Breast epithelium (tissue), 4 donors: ENCODE results near the gene CCDC12. TPM values are rescaled to one million over a fixed set of nuclear protein-coding genes. Genes with fewer than 3 reads are reported as not detected.
A peak's percentile ranks its signal among the peaks of the same experiment; 100 is the strongest.

Experiments
- DNase-seq, 2 donors: peaks; one replicate each; pipeline ENCODE4 v3.0.0-alpha.2; 2019; ENCODE audit warnings: low spot score in 2 of 2
- H3K27ac ChIP-seq, 2 donors: fragments of 200-600 bp; sonication (generic) in 1 of 2; one replicate each; pipeline ENCODE4 v1.5.1; 2016 to 2019; ENCODE audit warnings: mild to moderate bottlenecking in 1 of 2
- H3K27me3 ChIP-seq, 2 donors: fragments of 200-600 bp; sonication (generic) in 1 of 2; one replicate each; pipeline versions ENCODE4 v1.5.1 to v1.6.0; 2017 to 2019; ENCODE audit warnings: control low read depth in 1 of 2, mild to moderate bottlenecking in 1 of 2
- H3K36me3 ChIP-seq: fragments of 200-600 bp; one replicate; pipeline ENCODE4 v1.5.1; 2019
- H3K4me1 ChIP-seq, 2 donors: fragments of 200-600 bp; sonication (generic); one replicate each; pipeline ENCODE4 v1.5.1; 2016 to 2019; ENCODE audit warnings: control low read depth in 1 of 2
- H3K4me3 ChIP-seq, 3 donors: fragments of 200-600 bp; sonication (generic); 1 replicate in 2 of 3; 2 replicates in 1 of 3; pipeline ENCODE4 v1.5.1; 2016 to 2019; ENCODE audit warnings: mild to moderate bottlenecking in 3 of 3, moderate library complexity in 2 of 3
- H3K9me3 ChIP-seq, 2 donors: fragments of 200-600 bp; sonication (generic) in 1 of 2; one replicate each; pipeline ENCODE4 v1.5.1; 2016 to 2019; ENCODE audit warnings: control low read depth in 1 of 2
- CTCF ChIP-seq, 3 donors: fragments of 450-650 bp; IDR thresholded peaks; one replicate each; pipeline ENCODE4 v1.5.1; 2016 to 2017; ENCODE audit warnings: antibody characterized with exemption in 3 of 3, mild to moderate bottlenecking in 3 of 3, moderate library complexity in 3 of 3
- POLR2A ChIP-seq: fragments of 450-650 bp; IDR thresholded peaks from one replicate; pipeline ENCODE4 v1.6.1; 2016; ENCODE audit warnings: antibody characterized with exemption, mild to moderate bottlenecking, moderate library complexity
- POLR2AphosphoS5 ChIP-seq, 3 donors: sonication (generic); formaldehyde crosslinking; IDR thresholded peaks; one replicate each; pipeline ENCODE4 v1.6.1; 2017; ENCODE audit warnings: antibody characterized with exemption in 3 of 3
- intact Hi-C: fragments of 100-400 bp; cut with DNase I; formaldehyde crosslinking; loops from one replicate; pipeline ENCODE4 v1.15.1; 2023; ENCODE audit warnings: low total_unique reads
- total RNA-seq, 3 donors: library from RNA; depleted of rRNA; stranded (reverse); fragments of >200 nt; gene quantifications; one replicate each; pipeline ENCODE4 v1.1.0, GENCODE V29; 2016

The CCDC12 gene
- total RNA-seq, 3 donors from 2014 or later: 27.0 to 50.2 (median 43.9) TPM

- intact Hi-C loops: no loop called here
- H3K27ac ChIP-seq: no peak overlapping the region
Measured at GRCh38 chr3:46906471-46907058, 70.0 kb downstream of the CCDC12 start.

GRCh38 chr3:46905661-46906451 lies 70.7 kb downstream of the CCDC12 start:
- intact Hi-C loops: no loop called here
- no peak for DNase-seq
- Histone ChIP-seq H3K27me3 (no peaks in the 10 kb centered on the region), H3K9me3 (no peaks in the 10 kb centered on the region), H3K36me3 (no peaks in the 10 kb centered on the region), H3K27ac (no peak overlapping the region), H3K4me3 (no peak overlapping the region), H3K4me1 (peaks cover 2 to 14% of the 10 kb centered on the region in 2 donors)
- TF ChIP-seq CTCF (IDR thresholded peaks at IDR 0.05) (no peak), POLR2AphosphoS5 (IDR thresholded peaks at IDR 0.05) (no peak), POLR2A (no peak)

More at GRCh38 chr3:46906471-46907058, 70.0 kb downstream of the CCDC12 start:
- H3K36me3 ChIP-seq: no peaks in the 10 kb centered on the region
- H3K4me3 ChIP-seq: no peak overlapping the region
- H3K4me1 ChIP-seq: peaks cover 2 to 14% of the 10 kb centered on the region in 2 donors
- H3K27me3 ChIP-seq: no peaks in the 10 kb centered on the region
- H3K9me3 ChIP-seq: no peaks in the 10 kb centered on the region
- DNase-seq: no peak
- TF ChIP-seq CTCF (IDR thresholded peaks at IDR 0.05): no peak
- TF ChIP-seq POLR2AphosphoS5 (IDR thresholded peaks at IDR 0.05): no peak
- no peak for TF ChIP-seq POLR2A

- no peak for TF ChIP-seq POLR2AphosphoS5 (IDR thresholded peaks at IDR 0.05)
- TF ChIP-seq POLR2A: no peak
- no peak for TF ChIP-seq CTCF (IDR thresholded peaks at IDR 0.05)
- Histone ChIP-seq H3K4me3 (no peak overlapping the region), H3K27me3 (no peaks in the 10 kb centered on the region), H3K4me1 (peaks cover 2 to 14% of the 10 kb centered on the region in 2 donors), H3K36me3 (no peaks in the 10 kb centered on the region), H3K9me3 (no peaks in the 10 kb centered on the region), H3K27ac (peak overlapping the region in 1 of 2 donors; percentile 38)
- no peak for DNase-seq
- intact Hi-C loops: no loop called here
Measured at GRCh38 chr3:46905213-46905560, 71.4 kb downstream of the CCDC12 start.

GRCh38 chr3:46904303-46905212 lies 72.0 kb downstream of the CCDC12 start:
- H3K9me3 ChIP-seq: no peaks in the 10 kb centered on the region
- no peaks in the 10 kb centered on the region for H3K36me3 ChIP-seq
- H3K4me3 ChIP-seq: no peak overlapping the region
- TF ChIP-seq POLR2AphosphoS5 (IDR thresholded peaks at IDR 0.05): no peak
- no peak for TF ChIP-seq CTCF (IDR thresholded peaks at IDR 0.05)
- no peak for TF ChIP-seq POLR2A
- H3K4me1 ChIP-seq: peaks cover 2 to 14% of the 10 kb centered on the region in 2 donors
- H3K27ac ChIP-seq: no peak overlapping the region
- no peak for DNase-seq
- intact Hi-C loops: no loop called here
- no peaks in the 10 kb centered on the region for H3K27me3 ChIP-seq
